Measurements from ENCODE around the gene GTF3C2.
"Not testable (repeated sequence)": the region's sequence is repeated elsewhere in the genome, so short reads cannot be mapped to it uniquely, and the experiment has no call there.

GTF3C2 gene

DNA sequence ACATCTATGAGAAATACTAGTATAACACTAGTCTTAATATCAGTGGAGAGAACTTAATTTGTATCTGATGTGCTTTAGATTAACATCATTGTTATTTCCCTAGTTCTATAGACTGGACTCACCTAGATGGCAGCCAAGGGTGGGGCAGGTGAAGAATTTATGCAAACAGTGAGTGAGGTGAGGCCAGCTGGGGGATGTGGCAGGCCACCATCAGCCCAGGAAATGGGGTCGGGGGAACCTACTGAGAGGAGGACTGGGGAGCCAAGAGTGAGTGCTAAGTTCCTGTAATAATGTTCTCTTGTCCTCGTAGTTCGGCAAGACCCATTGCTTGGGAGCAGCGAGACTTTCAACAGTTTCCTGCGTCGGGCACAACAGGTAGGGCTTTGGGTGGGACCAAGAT is 16.4 kb upstream of the GTF3C2 start:
- no peak for DNase-seq (ENCODE audit: extremely low read depth in 1 of 2, low read depth in 1 of 2)

DNA sequence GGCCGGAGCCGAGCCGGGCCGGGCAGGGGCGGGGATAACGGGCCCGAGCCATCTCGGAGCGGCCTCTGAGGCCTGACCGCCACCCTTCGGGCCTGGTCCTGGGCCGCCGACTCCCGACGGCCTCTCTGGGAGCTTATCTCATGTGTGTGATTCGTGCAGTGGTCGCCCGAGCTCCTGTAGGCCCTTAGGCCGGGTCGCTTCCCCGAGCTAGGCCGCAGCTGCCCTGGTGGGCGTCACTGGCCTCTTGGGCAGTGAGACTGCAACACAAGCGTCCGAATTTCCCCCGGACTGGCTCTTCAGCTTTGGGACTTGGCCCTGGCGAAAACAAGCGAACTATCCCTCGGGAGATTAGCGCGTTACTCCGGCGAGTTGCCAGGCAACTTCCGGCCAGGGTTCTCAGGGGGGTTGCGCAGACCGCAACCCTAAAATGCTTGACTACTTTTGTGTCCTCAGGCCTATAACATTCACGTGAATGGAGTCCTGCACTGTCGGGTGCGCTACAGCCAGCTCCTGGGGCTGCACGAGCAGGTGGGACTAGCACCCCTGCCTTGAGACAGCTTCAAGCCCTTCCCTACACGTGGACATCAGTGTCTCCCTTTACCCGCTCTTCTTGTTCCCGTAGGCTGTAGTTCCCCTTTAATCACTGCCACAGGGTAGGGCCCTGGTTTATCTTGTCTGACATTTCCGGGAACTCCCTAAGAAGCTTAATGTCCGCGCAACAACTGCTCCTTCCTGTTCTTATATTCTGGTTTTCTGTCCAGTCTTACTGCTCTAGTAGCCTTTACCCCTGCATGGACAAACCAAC is 14.5 kb upstream of the GTF3C2 start:
- DNase-seq (ENCODE audit: extremely low read depth in 1 of 2, low read depth in 1 of 2): no peak

DNA sequence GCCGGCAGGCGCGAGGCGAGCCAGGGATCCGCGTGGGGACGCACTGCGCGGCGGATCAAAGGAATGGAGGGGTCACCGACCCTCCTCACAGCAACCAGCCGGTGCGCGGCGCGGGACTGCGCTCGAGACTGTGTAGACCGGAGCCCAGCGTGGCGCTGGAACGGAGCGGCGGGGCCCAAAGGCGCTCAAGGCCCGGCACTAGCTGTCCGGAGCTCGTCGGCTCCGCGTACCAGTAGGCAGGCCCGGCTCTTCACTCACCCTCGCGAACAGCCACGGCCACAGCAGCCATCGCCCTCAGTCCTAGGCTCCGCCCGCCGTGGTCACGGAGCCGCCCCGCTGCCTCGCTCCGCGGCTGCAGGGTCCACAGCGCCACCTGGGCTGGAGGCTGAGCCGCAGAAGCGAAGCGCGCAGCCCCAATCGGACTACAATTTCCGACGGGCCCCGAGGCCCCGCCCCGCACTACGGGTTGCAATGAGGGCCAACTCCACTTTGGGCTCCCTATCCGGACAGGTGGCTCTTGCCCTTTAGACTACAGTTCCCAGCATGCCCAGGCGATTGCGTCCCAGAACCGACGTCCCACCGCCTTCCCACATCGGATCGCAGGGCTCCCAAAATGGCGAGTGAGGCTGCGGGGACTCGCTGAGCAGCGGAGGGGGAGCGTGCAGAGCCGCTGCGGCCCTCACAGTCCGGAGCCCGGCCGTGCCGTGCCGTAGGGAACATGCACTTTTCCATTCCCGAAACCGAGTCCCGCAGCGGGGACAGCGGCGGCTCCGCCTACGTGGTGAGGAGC is 13.7 kb upstream of the GTF3C2 start, which contains the start of the genes EIF2B4 and SNX17:
EIF2B4 (minus strand) TSS at position 313 of the 790 bp plus-strand sequence; CDS start at position 289, 24 bp downstream.
SNX17 (plus strand) TSS at position 591 of the 790 bp plus-strand sequence; CDS start at position 719, 128 bp downstream.
- DNase-seq (ENCODE audit: extremely low read depth in 1 of 2, low read depth in 1 of 2): peak; percentile 98

DNA sequence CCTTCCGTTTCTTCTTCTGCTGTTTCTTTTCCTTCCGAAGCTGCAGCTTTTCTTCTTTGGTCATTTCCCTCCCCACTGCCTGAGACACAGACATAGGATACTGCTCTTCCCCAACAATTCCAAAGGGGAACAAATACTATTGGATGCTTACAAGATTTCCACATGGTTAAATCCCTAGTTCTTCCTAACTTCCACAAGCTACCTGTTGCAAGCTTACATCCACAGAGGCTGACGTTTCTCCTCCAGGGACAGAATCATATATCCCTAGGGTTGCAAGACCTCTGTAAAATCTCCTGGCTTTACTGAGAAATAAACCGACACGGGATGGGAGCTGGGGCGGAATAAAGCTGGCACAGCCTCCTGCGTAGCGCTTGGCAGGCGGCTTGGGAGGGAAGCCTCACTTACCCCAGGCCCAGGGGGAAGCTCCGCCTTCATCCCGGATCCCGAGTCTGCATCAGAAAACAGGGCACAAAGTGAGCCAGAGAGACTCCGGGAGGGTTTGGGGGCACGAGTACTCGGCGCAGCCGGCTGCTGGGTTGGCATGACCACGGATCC is 13.0 kb upstream of the GTF3C2 start:
- DNase-seq (ENCODE audit: extremely low read depth in 1 of 2, low read depth in 1 of 2): no peak

DNA sequence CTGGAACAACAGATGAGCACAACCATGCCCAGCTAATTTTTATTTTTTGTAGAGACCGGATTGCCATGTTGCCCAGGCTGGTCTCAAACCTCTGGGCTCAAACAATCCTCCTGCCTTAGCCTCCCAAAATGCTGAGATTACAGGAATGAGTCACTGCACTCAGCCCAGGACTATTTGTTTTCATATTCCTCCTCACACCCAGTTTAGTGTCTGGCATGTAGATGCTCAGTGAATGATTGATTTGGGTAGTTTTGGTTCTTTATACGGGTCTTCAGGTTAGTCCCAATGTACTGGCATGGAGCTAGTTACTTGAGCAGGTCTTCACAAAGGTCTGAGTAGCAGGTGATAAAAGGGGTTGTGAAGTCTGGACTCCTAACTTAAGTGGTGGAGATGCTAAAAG is 7.4 kb upstream of the GTF3C2 start:
- DNase-seq (ENCODE audit: extremely low read depth in 1 of 2, low read depth in 1 of 2): no peak

DNA sequence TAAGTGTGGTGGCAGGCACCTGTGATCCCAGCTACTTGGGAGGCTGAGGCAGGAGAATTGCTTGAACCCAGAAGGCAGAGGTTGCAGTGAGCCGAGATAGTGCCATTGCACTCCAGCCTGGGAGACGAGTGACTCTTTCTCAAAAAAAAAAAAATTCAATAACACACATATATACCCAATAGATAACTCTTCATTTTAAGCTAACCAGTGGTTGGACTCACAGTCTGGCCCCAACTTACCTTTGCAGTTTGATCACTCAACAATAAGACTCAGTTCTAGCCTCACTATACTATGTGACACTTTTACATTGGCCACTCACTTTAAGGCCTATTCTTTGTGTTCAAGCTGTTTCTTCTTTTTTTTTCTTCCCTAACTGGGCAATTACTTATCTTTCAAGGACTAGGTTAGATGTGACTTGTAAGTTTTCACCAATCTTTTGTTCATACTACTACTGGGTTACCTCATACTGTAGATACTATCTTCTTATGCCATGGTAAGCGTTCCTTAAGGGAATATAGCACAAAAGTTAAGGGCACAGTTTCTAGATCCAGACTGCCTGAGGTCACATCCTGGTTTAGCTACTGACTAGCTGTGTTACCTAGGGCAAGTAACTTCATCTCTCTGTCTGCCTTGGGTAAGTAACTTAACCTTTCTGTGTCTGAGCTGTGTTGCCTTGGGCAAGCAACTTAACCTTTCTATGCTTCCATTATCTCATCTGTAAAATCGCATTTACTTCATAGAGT is 6.3 kb upstream of the GTF3C2 start:
- no peak for DNase-seq (ENCODE audit: extremely low read depth in 1 of 2, low read depth in 1 of 2)

DNA sequence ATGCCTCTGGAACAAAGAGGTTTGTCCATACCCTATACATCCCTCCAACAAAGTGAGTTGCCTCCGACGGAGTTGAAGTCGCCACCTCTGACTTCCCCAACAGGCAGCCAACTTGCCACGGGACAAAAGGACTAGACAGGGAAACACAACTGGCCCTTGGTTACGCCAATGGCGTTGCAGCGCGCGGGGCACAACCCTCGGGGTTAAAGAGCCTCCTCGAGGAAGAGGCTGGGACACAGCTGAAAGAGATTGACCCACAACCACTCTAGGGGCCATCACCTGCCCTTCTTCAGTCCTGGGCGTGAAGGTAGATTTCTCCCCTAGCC is 545 bp downstream of the GTF3C2 start:
- DNase-seq (ENCODE audit: extremely low read depth in 1 of 2, low read depth in 1 of 2): no peak

DNA sequence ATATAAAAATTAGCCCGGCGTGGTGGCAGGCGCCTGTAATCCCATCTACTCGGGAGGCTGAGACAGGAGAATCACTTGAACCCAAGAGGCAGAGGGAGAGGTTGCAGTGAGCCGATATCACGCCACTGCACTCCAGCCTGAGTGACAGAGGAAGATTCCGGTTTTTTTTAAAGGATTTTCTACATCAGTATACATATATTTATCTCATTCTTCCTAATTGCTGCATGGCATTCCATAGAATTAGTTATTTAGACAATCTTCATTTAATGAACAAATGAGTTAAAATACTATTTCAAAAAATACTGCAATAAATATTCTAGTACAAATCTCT is 2.0 kb downstream of the GTF3C2 start:
- no peak for DNase-seq (ENCODE audit: extremely low read depth in 1 of 2, low read depth in 1 of 2)

DNA sequence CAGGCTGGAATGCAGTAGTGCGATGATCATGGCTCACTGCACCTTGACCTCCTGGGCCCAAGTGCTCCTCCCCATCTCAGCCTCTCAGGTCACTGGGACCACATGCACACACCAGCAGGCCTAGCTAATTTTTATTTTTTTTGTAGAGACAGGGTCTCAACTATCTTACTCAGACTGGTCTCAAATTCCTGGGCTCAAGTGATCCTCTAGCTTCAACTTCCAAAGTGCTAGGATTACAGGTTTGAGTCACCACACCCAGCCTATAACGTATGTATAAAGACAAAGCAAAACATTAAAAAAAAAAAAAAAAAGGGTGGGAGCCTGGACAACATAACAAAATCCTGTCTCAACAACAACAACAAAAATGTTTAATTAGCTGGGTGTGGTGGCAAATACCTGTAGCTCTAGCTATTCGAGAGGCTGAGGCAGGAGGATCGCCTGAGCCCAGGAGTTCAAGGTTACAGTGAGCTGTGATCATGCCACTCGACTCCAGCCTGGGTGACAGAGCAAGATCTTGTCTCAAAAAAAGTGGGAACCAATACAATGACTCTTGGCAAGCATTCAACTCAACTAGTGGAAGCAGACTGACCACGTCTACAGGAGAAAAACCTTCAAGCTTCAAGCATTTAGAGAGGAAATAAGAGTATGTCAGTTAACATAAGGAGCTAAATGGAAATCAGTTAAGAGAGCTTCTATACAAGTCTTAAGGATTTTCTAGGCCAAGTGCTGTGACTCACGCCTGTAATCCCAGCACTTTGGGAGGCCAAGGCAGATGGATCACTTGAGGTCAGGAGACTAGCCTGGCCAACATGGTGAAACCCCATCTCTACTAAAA is 2.6 kb downstream of the GTF3C2 start:
- DNase-seq (ENCODE audit: extremely low read depth in 1 of 2, low read depth in 1 of 2): no peak

DNA sequence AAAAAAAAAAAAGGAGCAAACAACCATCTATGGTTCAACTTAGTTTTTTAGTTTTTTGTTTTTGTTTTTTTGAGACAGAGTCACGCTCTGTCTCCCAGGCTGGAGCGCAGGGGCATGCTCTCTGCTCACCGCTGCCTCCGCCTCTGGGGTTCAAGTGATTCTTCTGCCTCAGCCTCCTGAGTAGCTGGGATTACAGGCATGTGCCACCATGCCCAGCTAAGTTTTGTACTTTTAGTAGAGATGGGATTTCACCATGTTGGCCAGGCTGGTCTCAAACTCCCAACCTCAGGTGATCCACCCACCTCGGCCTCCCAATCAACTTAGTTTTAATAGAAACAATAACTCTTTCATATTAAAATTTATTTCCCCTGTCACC is 3.2 kb downstream of the GTF3C2 start:
- not testable (repeated sequence) for DNase-seq (ENCODE audit: extremely low read depth in 1 of 2, low read depth in 1 of 2)

DNA sequence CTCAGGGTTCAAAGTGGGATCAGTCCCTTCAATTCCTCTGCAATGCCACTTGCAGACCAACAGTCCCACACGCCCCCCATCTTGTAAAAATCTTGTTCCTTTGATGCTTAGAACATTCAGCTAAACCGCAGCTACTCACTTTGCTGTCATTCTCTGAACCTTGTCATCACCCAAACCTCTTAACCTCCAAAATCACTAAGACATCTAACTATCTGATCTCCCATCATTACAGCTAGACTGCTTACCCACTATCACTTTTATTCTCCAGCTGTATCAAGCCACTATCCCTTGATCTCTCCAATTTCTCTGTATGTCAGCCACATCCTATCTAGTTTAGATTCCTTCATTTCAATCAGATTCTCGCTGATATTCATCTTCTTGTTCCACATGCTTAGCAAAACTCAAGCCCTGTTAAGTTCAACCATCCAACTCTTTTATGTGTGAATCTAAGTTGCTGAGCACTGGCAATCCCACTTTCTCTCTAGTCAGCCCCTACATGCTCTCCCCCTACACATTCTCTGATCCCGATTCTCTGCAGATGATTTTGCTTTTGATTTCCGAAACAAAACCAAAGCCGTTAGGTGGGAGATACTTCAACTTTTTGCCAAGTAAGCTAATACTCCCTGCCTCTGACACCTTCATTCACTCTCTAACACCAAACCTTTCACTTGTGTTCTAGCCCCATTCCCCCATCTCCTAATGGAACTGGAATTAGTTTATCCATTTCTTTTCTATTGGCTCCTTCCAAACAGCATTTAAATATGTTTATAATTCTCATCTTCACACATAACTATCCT is 4.6 kb downstream of the GTF3C2 start:
- no peak for DNase-seq (ENCODE audit: extremely low read depth in 1 of 2, low read depth in 1 of 2)

DNA sequence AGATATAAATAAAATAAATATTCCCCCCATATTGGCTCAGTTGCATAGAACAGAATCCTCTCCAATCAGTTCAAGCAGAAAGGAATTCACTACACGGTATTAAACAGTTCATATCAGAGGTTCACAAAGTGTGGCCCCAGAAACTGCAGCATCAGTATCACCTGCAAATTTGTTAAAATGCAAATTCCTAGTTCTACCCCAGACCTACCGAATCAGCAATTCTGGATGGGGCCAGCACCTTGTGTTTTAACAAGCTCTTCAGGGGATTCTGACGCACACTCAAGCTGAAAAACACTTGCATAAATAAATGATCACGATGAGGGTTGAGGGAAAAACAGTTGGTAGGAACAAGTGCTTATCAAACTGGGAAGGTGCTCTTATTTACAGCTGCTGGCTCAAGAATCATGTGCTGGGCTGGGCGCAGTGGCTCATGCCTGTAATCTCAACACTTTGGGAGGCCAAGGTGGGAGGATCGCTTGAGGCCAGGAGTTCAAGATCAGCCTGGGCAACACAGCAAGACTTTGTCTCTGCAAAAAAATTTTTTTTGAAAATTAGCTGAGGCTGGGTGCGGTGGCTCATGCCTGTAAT is 6.4 kb downstream of the GTF3C2 start:
- no peak for DNase-seq (ENCODE audit: extremely low read depth in 1 of 2, low read depth in 1 of 2)

DNA sequence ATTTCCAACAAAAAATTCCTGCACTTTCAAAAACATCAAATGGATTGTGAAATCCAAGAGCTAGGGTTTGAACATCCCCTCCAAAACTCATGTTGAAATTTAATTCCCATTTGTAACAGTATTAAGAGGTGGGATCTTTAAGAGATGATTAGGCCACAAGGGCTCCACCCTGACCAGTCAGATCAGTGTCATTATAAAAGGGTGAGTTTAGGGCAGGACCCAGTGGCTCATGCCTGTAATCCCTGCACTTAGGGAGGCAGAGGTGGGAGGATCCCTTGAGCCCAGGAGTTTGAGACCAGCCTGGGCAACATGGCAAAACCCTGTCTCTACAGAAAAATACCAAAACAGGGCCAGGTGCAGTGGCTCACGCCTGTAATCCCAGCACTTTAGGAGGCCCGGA is 8.9 kb downstream of the GTF3C2 start:
- no peak for DNase-seq (ENCODE audit: extremely low read depth in 1 of 2, low read depth in 1 of 2)

DNA sequence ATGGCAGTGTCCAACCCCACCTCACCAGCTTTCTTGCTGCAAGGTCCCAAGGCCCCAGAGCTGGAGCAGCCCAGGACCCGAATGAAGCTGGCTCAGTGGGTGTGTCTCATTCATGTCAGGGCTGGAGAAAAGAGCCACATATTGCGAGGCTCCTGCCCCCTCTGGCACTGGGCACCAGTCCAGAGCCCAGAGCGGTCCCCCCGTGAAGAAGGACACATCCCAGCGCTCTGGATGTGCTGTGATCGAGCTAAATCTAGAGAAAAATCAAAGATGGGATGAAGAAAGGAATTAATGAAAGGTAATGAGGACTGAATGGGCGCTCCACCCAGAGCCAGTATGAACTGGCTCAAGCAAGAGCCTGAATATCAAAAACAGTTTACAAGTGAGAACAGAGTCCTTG is 20.4 kb downstream of the GTF3C2 start:
- no peak for DNase-seq (ENCODE audit: extremely low read depth in 1 of 2, low read depth in 1 of 2)

DNA sequence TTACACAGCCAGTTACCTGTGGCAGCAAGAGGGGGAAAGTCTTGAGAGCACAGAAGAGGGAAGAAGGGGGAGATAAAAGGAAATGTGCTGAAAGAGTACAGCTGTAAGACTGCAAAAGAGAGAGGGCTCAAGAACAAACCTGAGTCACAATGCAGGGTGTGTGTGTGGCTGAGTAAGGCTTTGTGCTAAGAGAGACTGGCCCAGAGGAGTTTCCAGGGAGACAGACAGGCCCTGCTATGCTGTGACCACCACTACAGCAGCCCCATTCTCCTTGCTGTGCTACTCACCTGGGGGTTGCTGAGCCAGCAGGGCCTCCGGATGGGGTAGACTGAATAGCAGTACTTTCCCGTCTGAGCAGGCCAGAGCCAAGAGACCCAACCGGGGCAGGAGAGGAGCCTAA is 21.3 kb downstream of the GTF3C2 start:
- no peak for DNase-seq (ENCODE audit: extremely low read depth in 1 of 2, low read depth in 1 of 2)

DNA sequence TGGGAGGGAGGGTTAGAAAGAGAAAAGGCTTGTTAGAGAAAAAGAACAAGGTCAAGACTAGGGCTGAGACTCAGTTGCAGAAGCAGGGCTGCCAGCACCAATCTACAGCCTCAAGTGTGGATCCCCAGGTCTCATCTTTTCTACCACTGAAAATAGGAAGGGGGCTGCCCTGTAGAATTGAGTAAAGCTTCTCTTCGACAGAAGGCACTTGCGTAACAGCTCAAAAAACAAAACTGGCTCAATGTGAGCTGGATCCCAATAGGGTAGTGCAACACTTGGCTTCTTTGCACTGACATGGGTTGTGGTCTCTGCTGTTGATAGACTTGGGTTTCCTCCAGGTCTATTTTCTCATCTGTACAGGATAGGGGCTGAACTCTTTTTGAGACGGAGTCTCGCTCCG is 31.8 kb downstream of the GTF3C2 start:
- no peak for DNase-seq (ENCODE audit: extremely low read depth in 1 of 2, low read depth in 1 of 2)

DNA sequence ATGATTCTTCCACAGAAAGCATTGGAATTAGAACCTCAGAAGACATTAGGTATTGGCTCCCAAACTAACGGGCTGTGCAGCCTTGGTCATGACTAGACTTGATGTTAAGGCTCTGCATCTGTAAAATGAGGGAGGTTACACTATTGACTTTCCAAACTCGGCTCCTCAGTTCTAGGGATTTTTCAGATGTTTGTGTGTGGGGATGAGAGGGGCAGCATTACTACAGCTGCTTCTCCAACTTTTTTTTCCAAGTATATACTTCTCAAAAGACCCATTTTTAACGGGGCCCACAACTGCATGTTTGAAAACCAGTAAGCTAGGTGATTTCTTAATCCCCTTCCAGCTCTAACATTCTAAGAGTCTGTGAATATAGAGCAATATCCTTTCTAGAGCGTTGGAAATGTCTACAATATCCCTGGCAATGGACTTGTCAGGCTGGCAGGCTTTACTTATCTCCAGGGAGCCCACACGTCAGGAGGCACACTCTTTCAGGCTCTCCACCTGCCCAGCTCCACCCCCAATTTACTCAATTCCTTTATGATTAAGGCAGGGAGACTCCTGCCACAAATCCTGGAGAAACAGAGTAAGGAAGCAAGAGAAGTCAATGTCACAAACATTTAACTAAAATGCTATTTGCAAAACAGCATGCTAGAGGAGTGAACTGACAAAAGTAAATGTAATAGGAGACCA is 32.8 kb downstream of the GTF3C2 start:
- DNase-seq (ENCODE audit: extremely low read depth in 1 of 2, low read depth in 1 of 2): no peak

DNA sequence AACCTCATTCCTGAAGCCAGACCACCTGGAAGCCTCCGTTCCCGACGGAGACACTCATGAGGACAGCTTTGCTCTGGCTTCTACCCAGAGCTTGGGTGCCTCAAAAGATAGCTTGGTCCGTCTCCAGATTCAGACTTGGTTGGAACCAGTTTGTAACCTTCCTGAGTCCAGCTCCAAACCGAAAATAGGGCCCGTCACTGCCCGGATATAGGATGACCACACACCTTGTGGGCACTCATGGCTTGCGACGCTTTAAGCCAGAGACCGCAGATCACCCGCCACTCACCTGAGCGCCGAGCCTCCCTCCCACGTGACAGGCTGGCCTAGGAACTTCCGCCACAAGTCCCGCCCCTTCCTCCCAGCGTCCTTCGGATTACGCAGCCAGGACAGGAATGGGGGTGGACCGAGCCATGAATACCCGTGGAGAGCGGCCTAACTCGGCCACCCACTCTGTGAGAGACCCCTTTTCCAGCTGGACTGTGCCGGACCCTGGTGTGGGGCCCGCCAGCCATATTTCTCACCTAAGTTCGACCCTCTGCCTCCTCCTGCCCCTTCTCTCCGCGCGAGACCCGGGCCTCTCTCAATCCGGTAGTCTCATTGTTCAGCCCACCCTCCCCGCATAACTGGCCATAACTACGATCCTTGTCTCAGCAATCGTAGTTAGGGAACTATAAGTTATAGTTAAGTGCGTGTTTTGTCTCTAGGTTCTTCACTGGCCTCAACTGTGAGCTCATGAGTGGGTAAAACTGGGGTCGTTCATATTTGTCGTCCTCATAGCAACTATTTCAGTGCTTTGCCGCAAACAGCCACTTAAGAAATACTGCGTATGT is 33.6 kb downstream of the GTF3C2 start, which contains the start of gene MPV17:
MPV17 (minus strand) TSS at position 332 of the 830 bp plus-strand sequence. CDS start 580 bp downstream, outside the sequence.
- DNase-seq (ENCODE audit: extremely low read depth in 1 of 2, low read depth in 1 of 2): peak; percentile 63 to 77
